T-helper 1 cell treated with Interleukin-12 subunit alpha and Interleukin-12 subunit beta and Interleukin-4 antibody, amounts not matched to agents 30 μg/mL and 1 μg/mL, for 36 hours (primary cell): ENCODE measurements around the gene FCER1G.

ENCODE experiments used
- H3K27ac Mint-ChIP-seq: one replicate; pipeline ENCODE4 v1.8.0; 2021; ENCODE audit warnings: mild to moderate bottlenecking, mixed read lengths
- H3K27me3 Mint-ChIP-seq: one replicate; pipeline ENCODE4 v1.8.0; 2021; ENCODE audit warnings: low read depth, mixed read lengths
- H3K36me3 Mint-ChIP-seq: one replicate; pipeline ENCODE4 v1.8.0; 2021; ENCODE audit warnings: low read depth, mixed read lengths
- H3K4me1 Mint-ChIP-seq: one replicate; pipeline ENCODE4 v1.8.0; 2021; ENCODE audit warnings: low read depth, mixed read lengths
- H3K4me3 Mint-ChIP-seq: one replicate; pipeline ENCODE4 v1.8.0; 2021; ENCODE audit warnings: mild to moderate bottlenecking, moderate library complexity, mixed read lengths
- H3K9me3 Mint-ChIP-seq: one replicate; pipeline ENCODE4 v1.8.0; 2021; ENCODE audit warnings: mixed read lengths

The FCER1G gene

DNA sequence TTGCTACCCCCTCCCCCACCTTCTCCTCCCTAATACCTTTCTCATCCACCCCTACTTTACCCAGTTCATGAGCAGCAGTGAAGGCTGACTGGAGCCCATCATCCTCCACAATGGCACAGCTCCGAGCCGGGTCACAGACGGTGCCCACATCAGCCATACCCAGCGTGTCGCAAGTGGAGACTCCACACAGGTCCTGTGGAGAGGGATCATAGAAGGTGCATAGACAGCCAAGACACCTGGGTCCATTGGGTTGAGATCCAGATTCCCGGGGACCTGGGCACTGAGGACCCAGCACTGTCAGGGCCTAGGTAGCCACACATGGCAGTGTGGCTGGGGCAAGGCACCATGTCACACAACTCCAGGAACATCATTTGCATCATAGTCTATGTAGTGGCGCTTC is 19.0 kb upstream of the FCER1G start:
- no peaks in the 10 kb centered on the region for H3K9me3 Mint-ChIP-seq
- no peaks in the 10 kb centered on the region for H3K36me3 Mint-ChIP-seq
- H3K4me3 Mint-ChIP-seq, result peak overlapping the region; percentile 40
- no peaks in the 10 kb centered on the region for H3K27me3 Mint-ChIP-seq
- H3K27ac Mint-ChIP-seq, result no peak overlapping the region
- H3K4me1 Mint-ChIP-seq, result peaks cover 43% of the 10 kb centered on the region

GRCh38 chr1:161196521-161197451 is 18.3 kb upstream of the FCER1G start:
- no peaks in the 10 kb centered on the region for H3K36me3 Mint-ChIP-seq
- H3K27me3 Mint-ChIP-seq, result no peaks in the 10 kb centered on the region
- no peak overlapping the region for H3K4me3 Mint-ChIP-seq
- H3K4me1 Mint-ChIP-seq, result peaks cover 49% of the 10 kb centered on the region
- H3K27ac Mint-ChIP-seq, result peak overlapping the region; percentile 65
- no peaks in the 10 kb centered on the region for H3K9me3 Mint-ChIP-seq

DNA sequence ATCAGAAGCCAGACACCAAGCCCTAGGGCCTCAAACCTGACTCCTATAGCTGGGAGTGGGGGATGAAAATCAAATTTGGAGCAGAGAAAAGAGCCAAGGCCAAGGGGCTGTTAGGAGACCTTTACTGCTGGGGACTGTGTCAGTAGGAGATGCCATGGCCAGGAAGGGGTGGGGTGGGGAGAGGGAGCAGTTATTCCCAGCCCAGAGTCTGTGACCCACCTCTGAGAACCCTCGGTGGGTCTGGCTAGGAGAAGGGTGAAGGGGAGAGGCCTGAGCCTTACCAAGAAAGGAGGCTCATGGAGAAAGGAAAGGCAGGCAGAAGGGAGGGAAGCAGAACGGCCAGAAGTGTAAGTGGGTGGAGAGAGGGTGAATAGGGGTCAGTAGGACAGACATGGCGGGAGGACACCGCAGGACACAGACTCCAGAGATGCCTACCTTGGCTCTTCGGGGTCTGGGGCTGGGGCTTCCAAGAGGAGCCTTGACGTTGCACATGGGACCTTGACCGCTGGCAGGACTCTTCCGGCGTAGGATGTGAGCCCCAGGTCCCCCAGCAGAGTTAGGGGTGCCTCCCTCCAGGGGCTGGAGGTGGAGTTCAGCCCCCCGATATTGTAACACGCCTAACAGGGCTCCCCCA is 17.4 kb upstream of the FCER1G start:
- Mint-ChIP-seq H3K4me3 (no peak overlapping the region), H3K27ac (peak overlapping the region; percentile 55), H3K27me3 (no peaks in the 10 kb centered on the region), H3K36me3 (peaks cover 6% of the 10 kb centered on the region), H3K4me1 (peaks cover 42% of the 10 kb centered on the region), H3K9me3 (no peaks in the 10 kb centered on the region)

GRCh38 chr1:161198194-161198896 is 16.8 kb upstream of the FCER1G start:
- peaks cover 8% of the 10 kb centered on the region for H3K36me3 Mint-ChIP-seq
- H3K27me3 Mint-ChIP-seq, result no peaks in the 10 kb centered on the region
- no peaks in the 10 kb centered on the region for H3K9me3 Mint-ChIP-seq
- H3K4me3 Mint-ChIP-seq, result no peak overlapping the region
- H3K27ac Mint-ChIP-seq, result peak overlapping the region; percentile 55
- peaks cover 44% of the 10 kb centered on the region for H3K4me1 Mint-ChIP-seq

GRCh38 chr1:161198897-161199431 is 16.1 kb upstream of the FCER1G start, which contains the start of gene ADAMTS4:
Gene ADAMTS4 (minus strand): TSS chr1:161199054. CDS start chr1:161198627, 427 bp downstream.
- Mint-ChIP-seq H3K4me3 (peak within 1 kb of the TSS; percentile 3), H3K36me3 (peaks cover 13% of the 10 kb centered on the region), H3K27ac (peak within 1 kb of the TSS; percentile 96), H3K27me3 (no peaks in the 10 kb centered on the region), H3K4me1 (peaks cover 50% of the 10 kb centered on the region), H3K9me3 (no peaks in the 10 kb centered on the region)

- H3K4me3 Mint-ChIP-seq, result peak overlapping the region; percentile 39
- no peaks in the 10 kb centered on the region for H3K9me3 Mint-ChIP-seq
- peak overlapping the region; percentile 96 for H3K27ac Mint-ChIP-seq
Observed at GRCh38 chr1:161199506-161200139, 15.5 kb upstream of the FCER1G start.

DNA sequence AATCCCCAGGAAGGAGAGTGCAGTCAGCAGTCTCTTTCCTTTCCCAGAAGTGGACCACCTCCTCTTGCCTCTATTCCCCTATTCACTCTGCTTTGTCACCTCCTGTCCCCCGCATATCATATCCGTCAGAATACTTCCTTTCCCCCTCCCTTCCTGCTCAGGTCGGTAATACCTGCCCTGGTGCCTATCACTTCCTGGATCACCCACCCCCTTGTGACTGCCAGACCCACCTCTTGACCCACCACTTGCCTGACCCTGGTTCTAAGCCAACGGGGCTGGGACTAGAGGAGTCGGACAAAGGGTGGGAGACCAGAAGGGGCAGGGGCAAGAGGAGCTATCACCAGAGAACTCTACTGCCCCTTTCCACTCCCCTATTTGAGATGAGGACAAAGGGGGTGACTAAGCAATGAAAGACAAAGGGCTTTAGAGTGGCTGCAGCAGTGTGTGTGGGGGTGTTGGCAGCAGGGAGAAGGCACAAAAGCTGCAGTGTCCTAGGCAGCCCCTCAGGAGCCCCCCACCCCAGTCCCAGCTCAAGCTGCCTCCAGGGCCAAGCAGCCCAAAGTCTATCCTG is 14.6 kb upstream of the FCER1G start:
- H3K27ac Mint-ChIP-seq, result peak overlapping the region; percentile 96
- no peaks in the 10 kb centered on the region for H3K27me3 Mint-ChIP-seq
- peaks cover 55% of the 10 kb centered on the region for H3K4me1 Mint-ChIP-seq
- peak overlapping the region; percentile 39 for H3K4me3 Mint-ChIP-seq
- H3K9me3 Mint-ChIP-seq, result no peaks in the 10 kb centered on the region
- peaks cover 23% of the 10 kb centered on the region for H3K36me3 Mint-ChIP-seq

More at GRCh38 chr1:161199506-161200139, 15.5 kb upstream of the FCER1G start:
- peaks cover 19% of the 10 kb centered on the region for H3K36me3 Mint-ChIP-seq
- peaks cover 56% of the 10 kb centered on the region for H3K4me1 Mint-ChIP-seq
- H3K27me3 Mint-ChIP-seq, result no peaks in the 10 kb centered on the region

DNA sequence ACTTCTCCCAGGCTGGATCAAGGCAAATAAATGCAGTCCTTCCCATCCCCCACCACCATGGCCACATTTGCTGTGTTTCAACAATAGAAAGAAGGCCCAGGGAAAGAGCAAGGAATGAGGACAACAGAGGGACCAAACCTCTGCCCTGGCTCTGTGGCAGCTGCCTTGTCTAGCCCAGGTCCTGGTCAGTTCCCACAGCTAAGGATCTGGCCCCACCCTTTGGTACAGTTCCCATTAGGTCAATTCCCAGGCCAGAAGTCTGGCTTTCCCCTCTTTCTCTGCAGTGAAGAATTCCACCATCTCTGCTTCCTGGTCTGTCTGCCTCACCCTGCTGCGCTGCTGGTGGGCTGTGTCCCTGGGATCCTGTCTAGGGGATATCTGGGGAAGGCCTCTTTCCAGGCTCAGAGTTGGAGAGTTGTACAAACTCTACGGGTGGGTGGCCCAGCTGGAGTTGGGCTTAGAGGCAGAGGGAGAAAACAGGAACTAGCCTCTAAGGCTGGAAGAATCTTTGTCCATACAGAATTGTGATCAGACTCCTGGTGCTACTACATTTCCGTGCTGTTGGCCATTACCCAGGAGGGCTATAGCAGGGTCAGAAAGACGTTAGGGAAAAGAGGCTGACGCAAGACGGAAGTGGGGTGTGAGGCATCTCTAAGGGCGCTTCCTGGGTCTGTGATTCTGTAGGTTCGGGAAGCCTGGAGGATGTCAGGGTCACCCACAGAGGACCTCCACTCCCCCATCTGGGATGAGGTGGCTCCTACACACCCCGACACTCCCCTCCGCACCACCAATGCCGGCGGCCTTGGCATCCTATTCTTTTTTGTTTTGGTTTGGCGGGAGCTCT is 13.9 kb upstream of the FCER1G start:
- no peaks in the 10 kb centered on the region for H3K9me3 Mint-ChIP-seq
- H3K36me3 Mint-ChIP-seq, result peaks cover 28% of the 10 kb centered on the region
- H3K4me3 Mint-ChIP-seq, result peak overlapping the region; percentile 95
- H3K4me1 Mint-ChIP-seq, result peaks cover 58% of the 10 kb centered on the region
- H3K27me3 Mint-ChIP-seq, result no peaks in the 10 kb centered on the region
- peak overlapping the region; percentile 96 for H3K27ac Mint-ChIP-seq

DNA sequence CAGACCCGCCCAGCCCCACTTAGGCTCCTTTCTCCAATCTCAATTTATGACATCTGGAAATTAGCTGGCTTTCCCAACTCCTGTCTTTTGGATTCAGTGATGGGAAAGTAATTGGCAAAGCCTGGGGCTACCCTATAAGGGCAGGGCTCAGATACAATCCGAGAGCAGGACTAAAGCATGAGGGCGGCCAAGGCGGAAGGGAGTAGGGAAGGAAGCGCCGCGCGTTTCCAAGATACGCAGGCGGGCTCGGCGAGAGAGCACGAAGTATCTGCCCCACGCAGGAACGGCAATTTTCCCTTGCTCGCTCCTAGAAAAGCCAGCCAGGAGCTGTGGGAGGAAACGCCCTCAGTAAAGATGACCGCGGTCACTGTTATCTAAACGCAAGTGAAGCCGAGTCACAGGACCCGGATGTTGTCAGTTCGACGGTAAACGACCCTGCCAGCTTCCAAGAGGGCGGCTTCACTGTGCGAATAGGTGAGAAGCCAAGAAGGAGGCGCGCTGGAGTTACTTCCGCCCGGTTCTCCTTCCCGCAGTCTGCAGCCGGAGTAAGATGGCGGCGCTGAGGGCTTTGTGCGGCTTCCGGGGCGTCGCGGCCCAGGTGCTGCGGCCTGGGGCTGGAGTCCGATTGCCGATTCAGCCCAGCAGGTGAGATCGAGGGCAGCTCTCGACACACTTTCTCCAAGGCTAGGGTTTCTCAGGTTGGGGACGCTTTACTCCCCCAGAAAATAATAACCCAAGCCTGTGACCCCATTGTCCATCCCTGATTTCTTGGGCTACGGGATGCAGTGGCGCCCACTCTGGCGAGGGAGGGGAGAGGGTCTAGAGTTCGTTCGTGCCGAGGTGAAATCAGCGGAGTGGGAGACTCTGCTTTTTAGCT is 13.0 kb upstream of the FCER1G start, which contains the start of gene NDUFS2:
NDUFS2 (plus strand) TSS at position 532 of the 877 bp plus-strand sequence; CDS start at position 551, 19 bp downstream.
- Mint-ChIP-seq H3K4me3 (peak within 1 kb of the TSS; percentile 95), H3K27ac (peak within 1 kb of the TSS; percentile 96), H3K27me3 (no peaks in the 10 kb centered on the region), H3K4me1 (peaks cover 62% of the 10 kb centered on the region), H3K36me3 (peaks cover 34% of the 10 kb centered on the region), H3K9me3 (no peaks in the 10 kb centered on the region)

DNA sequence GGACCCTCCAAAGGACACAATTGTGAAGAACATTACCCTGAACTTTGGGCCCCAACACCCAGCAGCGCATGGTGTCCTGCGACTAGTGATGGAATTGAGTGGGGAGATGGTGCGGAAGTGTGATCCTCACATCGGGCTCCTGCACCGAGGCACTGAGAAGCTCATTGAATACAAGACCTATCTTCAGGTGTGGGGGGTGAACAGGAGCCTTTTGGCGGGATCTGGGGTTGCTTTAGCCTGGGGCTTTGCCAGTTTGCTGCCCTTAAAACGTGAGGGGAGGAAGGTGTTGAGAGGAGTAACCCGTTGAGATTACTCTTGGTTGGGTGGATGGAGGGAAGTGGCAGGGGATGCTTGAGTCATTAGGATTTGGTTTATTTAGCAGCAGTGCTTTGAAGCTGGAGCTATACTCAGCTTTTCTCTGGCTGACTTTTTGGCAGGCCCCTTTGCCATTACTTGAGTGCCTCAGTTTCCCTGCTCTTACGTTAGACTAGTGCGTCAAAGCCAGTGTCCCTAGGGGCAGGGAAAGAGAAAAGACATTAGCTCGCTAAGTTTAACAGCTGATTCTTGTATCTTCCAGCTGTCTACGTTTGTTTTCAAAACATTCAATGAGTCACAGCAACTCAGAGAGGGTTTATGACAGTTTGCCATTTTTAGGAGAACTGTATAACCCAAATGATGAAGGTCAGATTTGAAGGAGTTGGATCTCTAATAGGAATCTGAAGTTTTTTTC is 8.5 kb upstream of the FCER1G start:
- Mint-ChIP-seq H3K4me3 (no peak overlapping the region), H3K9me3 (no peaks in the 10 kb centered on the region), H3K36me3 (peaks cover 54% of the 10 kb centered on the region), H3K4me1 (peaks cover 43% of the 10 kb centered on the region), H3K27me3 (no peaks in the 10 kb centered on the region), H3K27ac (peak overlapping the region; percentile 38)

GRCh38 chr1:161207173-161207572 is 7.9 kb upstream of the FCER1G start:
- Mint-ChIP-seq H3K4me3 (no peak overlapping the region), H3K4me1 (peaks cover 40% of the 10 kb centered on the region), H3K27ac (no peak overlapping the region), H3K27me3 (no peaks in the 10 kb centered on the region), H3K36me3 (peaks cover 59% of the 10 kb centered on the region), H3K9me3 (no peaks in the 10 kb centered on the region)
